Gastroesophageal sphincter (tissue), 4 donors: ENCODE measurements around the gene RAD23B. TPM values are rescaled to one million over a fixed set of nuclear protein-coding genes. Genes with fewer than 3 reads are reported as not detected.
A peak's percentile ranks its signal among the peaks of the same experiment; 100 is the strongest.

Source experiments
- ATAC-seq: fragments of 150-250 bp; one replicate; pipeline ENCODE4 v1.9.1; 2016; ENCODE audit warnings: mild to moderate bottlenecking, moderate library complexity
- H3K27ac ChIP-seq, 4 donors: fragments of 200-600 bp; sonication (generic) in 3 of 4; 1 replicate in 3 of 4; 2 replicates in 1 of 4; pipeline ENCODE4 v1.5.1; 2016 to 2019
- H3K27me3 ChIP-seq: fragments of 200-600 bp; sonication (generic); one replicate; pipeline ENCODE4 v1.5.1; 2019
- H3K36me3 ChIP-seq, 2 donors: fragments of 200-600 bp; sonication (generic); one replicate each; pipeline ENCODE4 v1.5.1; 2019; ENCODE audit warnings: control low read depth in 1 of 2
- H3K4me1 ChIP-seq, 3 donors: fragments of 200-600 bp; sonication (generic); 1 replicate in 2 of 3; 2 replicates in 1 of 3; pipeline ENCODE4 v1.5.1; 2016 to 2019; ENCODE audit warnings: control low read depth in 2 of 3
- H3K4me3 ChIP-seq, 2 donors: fragments of 200-600 bp; sonication (generic); one replicate each; pipeline ENCODE4 v1.5.1; 2019; ENCODE audit warnings: mild to moderate bottlenecking in 1 of 2, moderate library complexity in 1 of 2
- H3K9me3 ChIP-seq, 3 donors: fragments of 200-600 bp; sonication (generic); one replicate each; pipeline ENCODE4 v1.5.1; 2017 to 2019; ENCODE audit warnings: control low read depth in 2 of 3
- CTCF ChIP-seq, 4 experiments: fragments of 200-600 bp in 2 of 4; fragments of 450-650 bp in 2 of 4; sonication (generic) in 1 of 4; IDR thresholded peaks; one replicate each; pipeline ENCODE4 v1.5.1; 2017 to 2019; ENCODE audit warnings: antibody characterized with exemption in 4 of 4, mild to moderate bottlenecking in 2 of 4, moderate library complexity in 2 of 4
- EP300 ChIP-seq: sonication (generic); formaldehyde crosslinking; IDR thresholded peaks from one replicate; pipeline ENCODE4 v1.6.1; 2017; ENCODE audit warnings: antibody characterized with exemption, mild to moderate bottlenecking
- POLR2A ChIP-seq, 2 donors: fragments of 450-650 bp; IDR thresholded peaks; one replicate each; pipeline ENCODE4 v1.6.1; 2017; ENCODE audit warnings: antibody characterized with exemption in 2 of 2, mild to moderate bottlenecking in 2 of 2, moderate library complexity in 1 of 2
- POLR2AphosphoS5 ChIP-seq: sonication (generic); formaldehyde crosslinking; IDR thresholded peaks from one replicate; pipeline ENCODE4 v1.6.1; 2017; ENCODE audit warnings: antibody characterized with exemption
- WGBS, 2 donors: methylation state at CpG; one replicate each; pipeline ENCODE4 v1.1.5; 2018; ENCODE audit warnings: low coverage in 1 of 2; 5-methylcytosine and 5-hydroxymethylcytosine counted together
- total RNA-seq, 4 donors: library from RNA; depleted of rRNA; stranded (reverse); fragments of >200 nt; gene quantifications; one replicate each; pipeline ENCODE4 v1.1.0, GENCODE V29; 2016

Gene RAD23B
- total RNA-seq, 4 donors from 2014 or later: 64.3 to 96.5 (median 80.7) TPM

DNA sequence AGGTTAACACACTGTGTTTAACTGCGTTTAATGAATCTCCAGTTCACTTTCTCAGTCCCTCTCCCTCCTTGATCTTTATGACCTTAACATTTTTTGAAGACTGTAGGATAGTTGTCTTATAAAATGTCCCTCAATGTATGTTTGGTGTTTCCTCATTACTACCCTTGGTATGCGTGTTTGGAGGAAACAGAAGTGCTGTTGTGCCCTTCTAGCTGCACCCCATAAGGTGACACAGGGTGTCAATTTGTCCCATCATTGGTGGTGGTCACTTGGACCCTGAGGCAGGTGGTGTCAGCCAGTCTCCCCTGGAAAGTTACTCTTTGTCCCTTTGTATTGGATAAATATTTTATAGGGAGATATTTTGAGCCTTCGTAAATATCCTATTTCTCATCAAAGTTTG lies 52.3 kb downstream of the RAD23B start:
- no peak for ATAC-seq
- H3K27me3 ChIP-seq: no peaks in the 10 kb centered on the region
- H3K36me3 ChIP-seq: peaks cover 2 to 52% of the 10 kb centered on the region in 2 donors
- H3K4me1 ChIP-seq: peaks cover 0 to 11% (median 0%) of the 10 kb centered on the region in 3 donors
- no peaks in the 10 kb centered on the region for H3K9me3 ChIP-seq
- 91 to 95% methylated on average over 3 of the region's 3 CpGs for WGBS, 2 donors
- TF ChIP-seq EP300: no peak
- H3K27ac ChIP-seq: no peak overlapping the region
- no peak overlapping the region for H3K4me3 ChIP-seq

GRCh38 chr9:107336718-107337360 lies 53.8 kb downstream of the RAD23B start:
- H3K4me1 ChIP-seq: peaks cover 0 to 11% (median 0%) of the 10 kb centered on the region in 3 donors
- H3K27ac ChIP-seq: no peak overlapping the region
- 57 to 58% methylated on average over 4 to 6 of the region's 6 CpGs for WGBS, 2 donors
- no peak for TF ChIP-seq CTCF (IDR thresholded peaks at IDR 0.05)
- TF ChIP-seq POLR2A (IDR thresholded peaks at IDR 0.05): no peak
- no peak for TF ChIP-seq EP300
- no peak for TF ChIP-seq POLR2AphosphoS5
- no peaks in the 10 kb centered on the region for H3K27me3 ChIP-seq
- no peak for ATAC-seq
- no peak overlapping the region for H3K4me3 ChIP-seq
- H3K36me3 ChIP-seq: peaks cover 0 to 37% of the 10 kb centered on the region in 2 donors
- H3K9me3 ChIP-seq: no peaks in the 10 kb centered on the region

GRCh38 chr9:107337676-107338590 lies 54.9 kb downstream of the RAD23B start:
- Histone ChIP-seq H3K4me1 (peaks cover 0 to 11% (median 0%) of the 10 kb centered on the region in 3 donors), H3K27ac (peak overlapping the region in 1 of 4 donors; percentile 14), H3K27me3 (no peaks in the 10 kb centered on the region), H3K36me3 (peaks cover 0 to 26% of the 10 kb centered on the region in 2 donors), H3K9me3 (no peaks in the 10 kb centered on the region), H3K4me3 (no peak overlapping the region)
- ATAC-seq: no peak
- 63 to 70% methylated on average over 13 of the region's 16 CpGs for WGBS, 2 donors
- TF ChIP-seq CTCF (IDR thresholded peaks at IDR 0.05) (no peak), EP300 (no peak), POLR2AphosphoS5 (no peak), POLR2A (IDR thresholded peaks at IDR 0.05) (no peak)

GRCh38 chr9:107338911-107339659 lies 56.0 kb downstream of the RAD23B start:
- Histone ChIP-seq H3K9me3 (no peaks in the 10 kb centered on the region), H3K27me3 (no peaks in the 10 kb centered on the region), H3K4me1 (peaks cover 0 to 11% (median 0%) of the 10 kb centered on the region in 3 donors), H3K4me3 (no peak overlapping the region), H3K36me3 (peaks cover 0 to 14% of the 10 kb centered on the region in 2 donors), H3K27ac (no peak overlapping the region)
- ATAC-seq: no peak
- 82 to 91% methylated on average over 6 to 7 of the region's 7 CpGs for WGBS, 2 donors
- no peak for TF ChIP-seq POLR2A (IDR thresholded peaks at IDR 0.05)
- no peak for TF ChIP-seq CTCF (IDR thresholded peaks at IDR 0.05)
- no peak for TF ChIP-seq EP300
- TF ChIP-seq POLR2AphosphoS5: no peak
